AG09319 (cell line): ENCODE data around the gene MT2A.

Experiments
- DNase-seq: peaks from one replicate; pipeline ENCODE4 v3.0.0-alpha.2; 2010; ENCODE audit warnings: low read depth; ENCODE audit errors: extremely low read depth
- TF ChIP-seq, protein P1 (sequence below): IDR thresholded peaks from 2 replicates; pipeline ENCODE4 v1.5.1; 2011; ENCODE audit warnings: low read depth, mild to moderate bottlenecking, inconsistent platforms, low read length, moderate library complexity

The MT2A gene

DNA sequence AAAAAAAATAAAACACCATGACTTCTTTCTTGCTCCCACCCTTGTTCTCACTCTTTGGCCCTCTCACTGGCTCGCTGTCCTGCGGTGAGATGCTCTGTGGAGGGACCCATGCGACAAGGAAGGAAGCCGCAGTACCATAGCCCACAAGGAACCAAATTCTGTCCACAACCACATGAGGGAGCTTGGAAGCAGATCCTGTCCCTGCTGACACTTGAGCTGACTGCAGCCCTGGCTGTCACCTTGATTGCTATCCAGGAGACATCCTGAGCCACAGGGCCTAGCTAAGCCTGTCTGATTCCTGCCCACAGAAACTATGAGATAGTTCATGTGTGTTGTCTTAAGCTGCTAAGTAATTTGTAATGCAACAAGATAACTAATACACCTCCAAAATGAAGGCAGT lies 4.8 kb upstream of the MT2A start:
- DNase-seq = no peak
- TF ChIP-seq, protein P1, sequence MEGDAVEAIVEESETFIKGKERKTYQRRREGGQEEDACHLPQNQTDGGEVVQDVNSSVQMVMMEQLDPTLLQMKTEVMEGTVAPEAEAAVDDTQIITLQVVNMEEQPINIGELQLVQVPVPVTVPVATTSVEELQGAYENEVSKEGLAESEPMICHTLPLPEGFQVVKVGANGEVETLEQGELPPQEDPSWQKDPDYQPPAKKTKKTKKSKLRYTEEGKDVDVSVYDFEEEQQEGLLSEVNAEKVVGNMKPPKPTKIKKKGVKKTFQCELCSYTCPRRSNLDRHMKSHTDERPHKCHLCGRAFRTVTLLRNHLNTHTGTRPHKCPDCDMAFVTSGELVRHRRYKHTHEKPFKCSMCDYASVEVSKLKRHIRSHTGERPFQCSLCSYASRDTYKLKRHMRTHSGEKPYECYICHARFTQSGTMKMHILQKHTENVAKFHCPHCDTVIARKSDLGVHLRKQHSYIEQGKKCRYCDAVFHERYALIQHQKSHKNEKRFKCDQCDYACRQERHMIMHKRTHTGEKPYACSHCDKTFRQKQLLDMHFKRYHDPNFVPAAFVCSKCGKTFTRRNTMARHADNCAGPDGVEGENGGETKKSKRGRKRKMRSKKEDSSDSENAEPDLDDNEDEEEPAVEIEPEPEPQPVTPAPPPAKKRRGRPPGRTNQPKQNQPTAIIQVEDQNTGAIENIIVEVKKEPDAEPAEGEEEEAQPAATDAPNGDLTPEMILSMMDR = peak; percentile 35

DNA sequence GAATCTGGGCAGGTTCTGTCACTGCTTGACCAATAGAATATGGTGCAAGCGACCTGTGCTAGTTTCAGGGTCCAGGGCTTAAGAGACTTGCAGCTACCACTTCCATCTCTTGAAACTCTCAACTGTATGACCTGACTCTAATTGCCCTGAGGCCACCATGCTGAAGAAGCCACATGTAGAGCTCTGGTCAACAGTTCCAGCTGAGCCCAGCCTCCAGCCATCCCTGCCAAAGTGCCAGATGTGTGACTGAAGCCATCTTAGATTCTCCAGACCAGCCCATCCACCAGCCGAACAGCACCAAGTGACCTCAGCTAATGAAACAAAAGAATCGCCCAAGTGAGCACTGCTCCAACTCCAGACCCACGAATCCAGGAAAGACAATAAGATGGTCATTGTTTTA lies 3.4 kb upstream of the MT2A start:
- no peak for DNase-seq
- TF ChIP-seq, protein P1 = no peak

DNA sequence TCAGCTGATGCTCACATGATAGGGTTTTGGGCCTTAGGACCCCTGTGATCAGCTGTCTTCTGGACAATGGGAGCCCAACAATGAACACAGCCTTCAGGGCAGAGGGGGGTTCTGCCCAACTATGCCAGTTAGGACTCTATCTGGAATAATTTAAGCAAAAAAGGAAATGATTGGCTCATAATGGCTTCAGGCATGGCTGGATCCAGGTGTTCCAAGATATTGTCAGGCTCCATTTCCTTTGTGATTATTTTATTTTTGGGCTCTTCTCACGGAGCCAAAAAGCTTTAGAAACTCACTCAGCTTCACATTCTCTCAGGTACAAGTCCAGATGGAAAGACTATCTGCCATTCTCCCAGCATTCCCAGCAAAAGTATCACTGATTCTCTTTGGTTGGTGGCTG lies 2.9 kb upstream of the MT2A start:
- TF ChIP-seq, protein P1 = no peak

DNA sequence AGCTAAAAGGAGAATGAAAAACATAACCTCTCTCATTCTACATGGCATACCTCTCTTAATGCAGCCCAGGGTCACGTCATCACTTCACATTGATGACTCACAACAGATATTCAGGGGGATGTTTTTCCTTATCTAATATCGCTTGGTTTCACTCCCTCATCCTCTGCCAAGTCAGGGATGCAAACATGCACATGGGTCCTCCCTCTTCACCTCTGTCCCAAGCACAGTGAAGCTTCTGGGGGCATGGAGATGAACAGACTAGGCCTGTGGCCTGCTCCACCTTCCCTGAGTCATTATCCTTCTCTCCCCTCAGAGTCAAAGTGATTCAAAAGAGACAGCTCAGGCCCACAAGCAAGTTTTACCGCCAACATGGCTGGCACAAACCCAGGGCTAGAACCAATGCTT lies 2.3 kb upstream of the MT2A start:
- TF ChIP-seq, protein P1 = no peak
- DNase-seq = no peak

More for the DNA sequence above, 2.9 kb upstream of the MT2A start:
- no peak for DNase-seq

DNA sequence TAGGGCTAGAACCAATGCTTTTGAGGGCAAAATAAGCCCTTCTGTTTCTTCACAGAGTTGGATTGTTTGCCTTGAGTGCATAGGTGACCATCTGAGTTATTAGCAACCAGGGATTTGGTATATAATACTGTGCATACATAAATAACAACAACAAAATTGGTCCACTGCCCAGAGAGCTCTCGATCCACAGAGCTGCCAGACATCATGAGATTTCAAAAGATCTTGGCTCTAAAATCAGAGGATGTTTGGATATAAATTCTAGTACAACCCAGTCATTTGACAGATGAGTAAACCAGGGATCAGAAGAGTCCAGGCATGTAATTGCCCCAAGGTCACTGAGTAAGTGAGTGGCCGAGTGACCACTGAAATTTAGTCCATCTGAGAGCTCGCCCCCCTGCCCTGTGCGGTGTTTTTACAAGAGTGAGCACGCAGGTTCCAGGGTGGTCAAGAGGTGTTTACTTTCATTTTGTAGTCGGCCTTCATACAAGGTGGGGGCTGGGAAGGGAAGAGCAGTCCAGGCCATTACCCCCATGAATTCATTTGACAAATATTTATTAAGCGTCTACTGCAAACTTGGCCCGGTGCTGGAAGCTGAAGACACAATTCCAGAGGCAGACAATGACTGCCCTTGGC lies 1.8 kb upstream of the MT2A start:
- no peak for DNase-seq

GRCh38 chr16:56607109-56607618 lies 1.2 kb upstream of the MT2A start:
- DNase-seq = peak; percentile 90

More for the DNA sequence above, 1.8 kb upstream of the MT2A start:
- TF ChIP-seq, protein P1 = no peak

DNA sequence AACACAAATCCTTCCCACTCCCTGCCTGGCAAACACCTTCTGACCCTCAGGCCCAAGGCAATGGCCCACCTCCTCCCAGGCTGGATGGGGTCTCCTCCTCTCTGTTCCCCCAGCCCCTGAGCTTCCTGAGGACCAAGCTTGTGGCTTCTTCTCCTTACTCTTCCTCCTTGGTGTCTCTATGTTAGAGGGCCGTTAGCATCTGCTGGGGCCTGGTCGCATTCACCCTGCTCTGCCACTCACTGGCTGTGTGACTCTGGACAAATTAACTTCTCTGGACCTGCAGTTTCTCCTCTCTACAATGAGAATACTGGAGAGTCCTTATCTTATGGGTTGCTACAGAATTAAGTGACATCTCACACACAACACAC lies 725 bp upstream of the MT2A start:
- TF ChIP-seq, protein P1 = no peak
- no peak for DNase-seq

More at GRCh38 chr16:56607109-56607618, 1.2 kb upstream of the MT2A start:
- TF ChIP-seq, protein P1 = no peak
